Cardiac muscle cell (in vitro differentiated cells and primary cell): ENCODE results near the gene ATAD3C. TPM values are rescaled to one million over a fixed set of nuclear protein-coding genes. Genes with fewer than 3 reads are reported as not detected.
A peak's percentile ranks its signal among the peaks of the same experiment; 100 is the strongest.

ENCODE experiments used
- DNase-seq, 2 donors: peaks; one replicate each; pipeline versions ENCODE4 v3.0.0 to v3.0.0-alpha.2; 2010 to 2017; ENCODE audit warnings: low read depth in 1 of 2, low spot score in 1 of 2
- H3K27ac ChIP-seq: fragments of 200-600 bp; sonication (generic); 2 replicates; pipeline ENCODE4 v1.5.1; 2016
- H3K27me3 ChIP-seq: fragments of 200-600 bp; sonication (generic); 2 replicates; pipeline ENCODE4 v1.6.0; 2016; ENCODE audit warnings: control low read depth
- H3K36me3 ChIP-seq: fragments of 200-600 bp; sonication (generic); 2 replicates; pipeline ENCODE4 v1.5.1; 2016; ENCODE audit warnings: control low read depth
- H3K4me1 ChIP-seq: fragments of 200-600 bp; sonication (generic); 2 replicates; pipeline ENCODE4 v1.8.1; 2017; ENCODE audit warnings: low read depth, mild to moderate bottlenecking, mixed run types
- H3K4me3 ChIP-seq: fragments of 200-600 bp; sonication (generic); 2 replicates; pipeline ENCODE4 v1.5.1; 2016; ENCODE audit warnings: mild to moderate bottlenecking
- H3K9me3 ChIP-seq: fragments of 200-600 bp; sonication (generic); 2 replicates; pipeline ENCODE4 v1.5.1; 2017; ENCODE audit warnings: low read depth, mild to moderate bottlenecking, control low read depth
- polyA plus RNA-seq: library from polyadenylated mRNA; unstranded; fragments of >200 nt; fragmentation: Nextera tagmentation; extraction: Ambion mirVana; gene quantifications from 2 replicates; pipeline ENCODE4 v1.2.1, GENCODE V29; 2016
- total RNA-seq: library from RNA; depleted of rRNA; stranded (reverse); fragments of >200 nt; gene quantifications from 2 replicates; pipeline ENCODE4 v1.2.3, GENCODE V29; 2016
- TF ChIP-seq, protein P1 (sequence below): IDR thresholded peaks from 2 replicates; pipeline ENCODE4 v1.5.1; 2012; ENCODE audit warnings: low read depth, mild to moderate bottlenecking, low read length

Gene ATAD3C
- total and polyA plus RNA-seq, 2 experiments from 2014 or later = 0.21 to 0.53 TPM

GRCh38 chr1:1429671-1430073, 19.8 kb upstream of the ATAD3C start:
- peaks cover 44% of the 10 kb centered on the region for H3K4me1 ChIP-seq

GRCh38 chr1:1430114-1430982, 19.1 kb upstream of the ATAD3C start:
- no peaks in the 10 kb centered on the region for H3K27me3 ChIP-seq
- DNase-seq = peak; percentile 36 to 93
- H3K36me3 ChIP-seq = no peaks in the 10 kb centered on the region
- no peaks in the 10 kb centered on the region for H3K9me3 ChIP-seq
- H3K27ac ChIP-seq = peak overlapping the region; percentile 79
- TF ChIP-seq, protein P1, sequence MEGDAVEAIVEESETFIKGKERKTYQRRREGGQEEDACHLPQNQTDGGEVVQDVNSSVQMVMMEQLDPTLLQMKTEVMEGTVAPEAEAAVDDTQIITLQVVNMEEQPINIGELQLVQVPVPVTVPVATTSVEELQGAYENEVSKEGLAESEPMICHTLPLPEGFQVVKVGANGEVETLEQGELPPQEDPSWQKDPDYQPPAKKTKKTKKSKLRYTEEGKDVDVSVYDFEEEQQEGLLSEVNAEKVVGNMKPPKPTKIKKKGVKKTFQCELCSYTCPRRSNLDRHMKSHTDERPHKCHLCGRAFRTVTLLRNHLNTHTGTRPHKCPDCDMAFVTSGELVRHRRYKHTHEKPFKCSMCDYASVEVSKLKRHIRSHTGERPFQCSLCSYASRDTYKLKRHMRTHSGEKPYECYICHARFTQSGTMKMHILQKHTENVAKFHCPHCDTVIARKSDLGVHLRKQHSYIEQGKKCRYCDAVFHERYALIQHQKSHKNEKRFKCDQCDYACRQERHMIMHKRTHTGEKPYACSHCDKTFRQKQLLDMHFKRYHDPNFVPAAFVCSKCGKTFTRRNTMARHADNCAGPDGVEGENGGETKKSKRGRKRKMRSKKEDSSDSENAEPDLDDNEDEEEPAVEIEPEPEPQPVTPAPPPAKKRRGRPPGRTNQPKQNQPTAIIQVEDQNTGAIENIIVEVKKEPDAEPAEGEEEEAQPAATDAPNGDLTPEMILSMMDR = peak; percentile 36
- no peak overlapping the region for H3K4me3 ChIP-seq
- H3K4me1 ChIP-seq = peaks cover 50% of the 10 kb centered on the region

More at GRCh38 chr1:1429671-1430073, 19.8 kb upstream of the ATAD3C start:
- no peaks in the 10 kb centered on the region for H3K27me3 ChIP-seq
- TF ChIP-seq, protein P1 = no peak
- no peaks in the 10 kb centered on the region for H3K9me3 ChIP-seq
- H3K36me3 ChIP-seq = no peaks in the 10 kb centered on the region
- no peak overlapping the region for H3K4me3 ChIP-seq
- H3K27ac ChIP-seq = peak overlapping the region; percentile 18
- DNase-seq = peak in 1 of 2 donors; percentile 79

- Histone ChIP-seq H3K4me3 (no peak overlapping the region), H3K36me3 (no peaks in the 10 kb centered on the region), H3K4me1 (peaks cover 50% of the 10 kb centered on the region), H3K27ac (peak overlapping the region; percentile 79), H3K27me3 (peaks cover 2% of the 10 kb centered on the region), H3K9me3 (no peaks in the 10 kb centered on the region)
- TF ChIP-seq, protein P1 = no peak
- DNase-seq = no peak
Measured at GRCh38 chr1:1430992-1431844, 18.3 kb upstream of the ATAD3C start.

- Histone ChIP-seq H3K27me3 (peaks cover 2% of the 10 kb centered on the region), H3K9me3 (no peaks in the 10 kb centered on the region), H3K36me3 (no peaks in the 10 kb centered on the region), H3K27ac (peak overlapping the region; percentile 79), H3K4me1 (peaks cover 50% of the 10 kb centered on the region), H3K4me3 (no peak overlapping the region)
- TF ChIP-seq, protein P1 = no peak
- peak; percentile 53 to 63 for DNase-seq
Measured at GRCh38 chr1:1431845-1432273, 17.6 kb upstream of the ATAD3C start.

DNA sequence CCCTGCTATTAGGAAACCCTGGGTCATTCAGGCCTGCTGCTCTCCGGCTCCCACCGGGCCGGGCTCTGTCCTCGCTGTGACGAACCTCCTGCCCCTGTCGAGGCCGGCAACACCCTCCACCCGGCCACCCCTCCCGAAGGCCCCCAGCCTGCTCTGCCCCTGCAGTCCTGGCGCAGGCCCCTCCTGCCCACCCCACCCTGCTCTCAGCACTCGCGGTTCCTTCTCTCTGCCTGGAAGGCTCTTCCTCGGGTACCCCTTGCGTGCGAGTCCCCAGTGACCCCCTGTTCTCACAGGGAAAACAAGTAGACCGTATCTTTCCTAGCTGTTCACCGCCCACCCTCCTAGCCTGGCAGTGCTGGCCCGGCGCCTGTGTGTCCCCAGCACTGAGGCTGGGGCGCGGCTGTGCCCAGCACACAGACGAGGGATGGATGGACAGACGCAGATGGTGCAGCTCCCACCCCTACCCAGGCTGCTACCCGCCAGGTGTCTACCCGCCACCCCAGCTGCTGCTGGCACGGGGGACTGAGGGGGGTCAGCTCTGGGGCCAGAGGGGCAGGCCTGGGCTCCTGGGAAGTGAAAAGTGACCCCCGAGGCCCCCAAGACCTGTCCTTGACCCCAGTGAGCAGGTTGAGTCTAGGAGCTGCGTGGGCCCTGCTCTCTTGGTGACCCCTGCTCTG, 17.1 kb upstream of the ATAD3C start:
- Histone ChIP-seq H3K36me3 (no peaks in the 10 kb centered on the region), H3K27ac (peak overlapping the region; percentile 79), H3K27me3 (peaks cover 2% of the 10 kb centered on the region), H3K9me3 (no peaks in the 10 kb centered on the region), H3K4me1 (peaks cover 50% of the 10 kb centered on the region), H3K4me3 (no peak overlapping the region)
- no peak for DNase-seq
- TF ChIP-seq, protein P1 = no peak
